Neural progenitor cell (in vitro differentiated cells): ENCODE results near the gene EXOG. TPM values are rescaled to one million over a fixed set of nuclear protein-coding genes. Genes with fewer than 3 reads are reported as not detected.

ENCODE experiments used
- DNase-seq: peaks from one replicate; pipeline ENCODE4 v3.0.0-alpha.2; 2016; ENCODE audit warnings: low spot score
- H2AFZ ChIP-seq: fragments of 200-600 bp; sonication (generic); replicated peaks from 2 replicates; pipeline ENCODE4 v1.6.1; 2016; ENCODE audit warnings: antibody characterized with exemption
- H3F3A ChIP-seq: fragments of 200-600 bp; sonication (generic); 2 replicates; pipeline ENCODE4 v1.6.1; 2016; ENCODE audit warnings: antibody characterized with exemption, low read depth
- H3K27ac ChIP-seq: fragments of 200-600 bp; sonication (generic); 2 replicates; pipeline ENCODE4 v1.5.1; 2016; ENCODE audit warnings: mild to moderate bottlenecking
- H3K27me3 ChIP-seq: fragments of 200-600 bp; sonication (generic); 2 replicates; pipeline ENCODE4 v1.6.1; 2016; ENCODE audit warnings: mild to moderate bottlenecking, moderate library complexity
- H3K36me3 ChIP-seq: fragments of 200-600 bp; sonication (generic); 2 replicates; pipeline ENCODE4 v1.5.1; 2016
- H3K4me1 ChIP-seq: fragments of 200-600 bp; sonication (generic); 2 replicates; pipeline ENCODE4 v1.6.1; 2016; ENCODE audit warnings: mixed run types
- H3K4me2 ChIP-seq: fragments of 200-600 bp; sonication (generic); 2 replicates; pipeline ENCODE4 v1.6.1; 2016
- H3K4me3 ChIP-seq: fragments of 200-600 bp; sonication (generic); 2 replicates; pipeline ENCODE4 v1.5.1; 2016
- H3K79me2 ChIP-seq: fragments of 200-600 bp; sonication (generic); 2 replicates; pipeline ENCODE4 v1.6.1; 2016; ENCODE audit warnings: low read depth
- H3K9ac ChIP-seq: fragments of 200-600 bp; sonication (generic); 2 replicates; pipeline ENCODE4 v1.6.1; 2016
- H3K9me3 ChIP-seq: fragments of 200-600 bp; sonication (generic); 2 replicates; pipeline ENCODE4 v1.5.1; 2016; ENCODE audit warnings: low read depth
- H4K20me1 ChIP-seq: fragments of 200-600 bp; sonication (generic); 2 replicates; pipeline ENCODE4 v1.6.1; 2016; ENCODE audit warnings: low read depth
- H3K27ac Mint-ChIP-seq: 3 replicates; pipeline ENCODE4 v1.8.0; 2021; ENCODE audit warnings: mixed read lengths
- H3K27me3 Mint-ChIP-seq: 2 replicates; pipeline ENCODE4 v1.8.0; 2022; ENCODE audit warnings: low read depth, mild to moderate bottlenecking, inconsistent platforms, moderate library complexity, mixed read lengths; ENCODE audit not compliant: insufficient read depth
- H3K36me3 Mint-ChIP-seq: 3 replicates; pipeline ENCODE4 v1.8.0; 2021; ENCODE audit warnings: mixed read lengths
- H3K4me1 Mint-ChIP-seq: 3 replicates; pipeline ENCODE4 v1.8.0; 2021; ENCODE audit warnings: mixed read lengths
- H3K4me3 Mint-ChIP-seq: 3 replicates; pipeline ENCODE4 v1.8.0; 2021; ENCODE audit warnings: mild to moderate bottlenecking, moderate library complexity, mixed read lengths
- H3K9me3 Mint-ChIP-seq: 3 replicates; pipeline ENCODE4 v1.8.0; 2020; ENCODE audit warnings: mixed read lengths
- EZH2 ChIP-seq: fragments of 200-600 bp; sonication (generic); IDR thresholded peaks from 2 replicates; pipeline ENCODE4 v1.6.1; 2017; ENCODE audit warnings: antibody characterized with exemption, mild to moderate bottlenecking, moderate library complexity
- EZH2phosphoT487 ChIP-seq: fragments of 200-600 bp; sonication (generic); IDR thresholded peaks from 2 replicates; pipeline ENCODE4 v1.6.1; 2017; ENCODE audit warnings: antibody characterized with exemption
- total RNA-seq: library from RNA; depleted of rRNA; stranded (reverse); fragments of >200 nt; gene quantifications from 2 replicates; pipeline ENCODE4 v1.2.3, GENCODE V29; 2015; ENCODE audit warnings: low replicate concordance
- TF ChIP-seq, protein P1 (sequence below): fragments of 200-600 bp; sonication (generic); IDR thresholded peaks from 2 replicates; pipeline ENCODE4 v1.5.1; 2017; ENCODE audit warnings: antibody characterized with exemption, mild to moderate bottlenecking

Gene EXOG
- total RNA-seq, 1 donor from 2014 or later, result 11.6 TPM

GRCh38 chr3:38528457-38528856 lies 32.3 kb downstream of the EXOG start:
- Histone ChIP-seq H3K36me3 (no peaks in the 10 kb centered on the region), H3K4me1 (peaks cover 6% of the 10 kb centered on the region), H3K4me2 (no peak overlapping the region), H3K9ac (no peak overlapping the region), H3K4me3 (no peak overlapping the region), H3K27ac (no peak overlapping the region), H2AFZ (no peak overlapping the region), H3K79me2 (no peaks in the 10 kb centered on the region), H3K27me3 (no peaks in the 10 kb centered on the region), H4K20me1 (no peaks in the 10 kb centered on the region), H3F3A (no peaks in the 10 kb centered on the region), H3K9me3 (no peaks in the 10 kb centered on the region)
- no peak for TF ChIP-seq EZH2
- TF ChIP-seq, protein P1, sequence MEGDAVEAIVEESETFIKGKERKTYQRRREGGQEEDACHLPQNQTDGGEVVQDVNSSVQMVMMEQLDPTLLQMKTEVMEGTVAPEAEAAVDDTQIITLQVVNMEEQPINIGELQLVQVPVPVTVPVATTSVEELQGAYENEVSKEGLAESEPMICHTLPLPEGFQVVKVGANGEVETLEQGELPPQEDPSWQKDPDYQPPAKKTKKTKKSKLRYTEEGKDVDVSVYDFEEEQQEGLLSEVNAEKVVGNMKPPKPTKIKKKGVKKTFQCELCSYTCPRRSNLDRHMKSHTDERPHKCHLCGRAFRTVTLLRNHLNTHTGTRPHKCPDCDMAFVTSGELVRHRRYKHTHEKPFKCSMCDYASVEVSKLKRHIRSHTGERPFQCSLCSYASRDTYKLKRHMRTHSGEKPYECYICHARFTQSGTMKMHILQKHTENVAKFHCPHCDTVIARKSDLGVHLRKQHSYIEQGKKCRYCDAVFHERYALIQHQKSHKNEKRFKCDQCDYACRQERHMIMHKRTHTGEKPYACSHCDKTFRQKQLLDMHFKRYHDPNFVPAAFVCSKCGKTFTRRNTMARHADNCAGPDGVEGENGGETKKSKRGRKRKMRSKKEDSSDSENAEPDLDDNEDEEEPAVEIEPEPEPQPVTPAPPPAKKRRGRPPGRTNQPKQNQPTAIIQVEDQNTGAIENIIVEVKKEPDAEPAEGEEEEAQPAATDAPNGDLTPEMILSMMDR, result peak; percentile 52
- peak; percentile 70 for DNase-seq
- H3K9me3 Mint-ChIP-seq, result no peaks in the 10 kb centered on the region
- H3K4me1 Mint-ChIP-seq, result peaks cover 5% of the 10 kb centered on the region
- H3K36me3 Mint-ChIP-seq, result peaks cover 28% of the 10 kb centered on the region
- H3K27me3 Mint-ChIP-seq, result peaks cover 2% of the 10 kb centered on the region
- H3K4me3 Mint-ChIP-seq, result no peak overlapping the region
- H3K27ac Mint-ChIP-seq, result no peak overlapping the region

- peaks cover 14% of the 10 kb centered on the region for H3K9me3 Mint-ChIP-seq
- H3K27me3 ChIP-seq, result no peaks in the 10 kb centered on the region
- TF ChIP-seq EZH2phosphoT487, result no peak
- TF ChIP-seq, protein P1, result no peak
- TF ChIP-seq EZH2, result no peak
Measured at GRCh38 chr3:38532529-38532928, 36.4 kb downstream of the EXOG start.

GRCh38 chr3:38533285-38533976 lies 37.3 kb downstream of the EXOG start:
- Histone ChIP-seq H4K20me1 (no peaks in the 10 kb centered on the region), H3K27ac (no peak overlapping the region), H3K4me1 (peaks cover 6% of the 10 kb centered on the region), H3K4me3 (no peak overlapping the region), H3K4me2 (no peak overlapping the region), H2AFZ (no peak overlapping the region), H3F3A (no peaks in the 10 kb centered on the region), H3K27me3 (no peaks in the 10 kb centered on the region), H3K9me3 (no peaks in the 10 kb centered on the region), H3K79me2 (no peaks in the 10 kb centered on the region), H3K9ac (no peak overlapping the region), H3K36me3 (no peaks in the 10 kb centered on the region)
- Mint-ChIP-seq H3K27me3 (peaks cover 7% of the 10 kb centered on the region), H3K4me1 (peaks cover 5% of the 10 kb centered on the region), H3K4me3 (no peak overlapping the region), H3K36me3 (peaks cover 21% of the 10 kb centered on the region), H3K27ac (no peak overlapping the region), H3K9me3 (peaks cover 14% of the 10 kb centered on the region)
- no peak for TF ChIP-seq EZH2phosphoT487
- no peak for TF ChIP-seq EZH2
- TF ChIP-seq, protein P1, result no peak
- no peak for DNase-seq

More at GRCh38 chr3:38532529-38532928, 36.4 kb downstream of the EXOG start:
- Histone ChIP-seq H3K9me3 (no peaks in the 10 kb centered on the region), H3K4me2 (no peak overlapping the region), H4K20me1 (no peaks in the 10 kb centered on the region), H3K79me2 (no peaks in the 10 kb centered on the region), H3F3A (no peaks in the 10 kb centered on the region), H3K4me1 (peaks cover 6% of the 10 kb centered on the region), H3K9ac (no peak overlapping the region), H3K36me3 (no peaks in the 10 kb centered on the region), H3K27ac (no peak overlapping the region), H2AFZ (no peak overlapping the region), H3K4me3 (no peak overlapping the region)
- DNase-seq, result no peak
- peaks cover 5% of the 10 kb centered on the region for H3K27me3 Mint-ChIP-seq
- H3K4me1 Mint-ChIP-seq, result peaks cover 5% of the 10 kb centered on the region
- no peak overlapping the region for H3K4me3 Mint-ChIP-seq
- H3K36me3 Mint-ChIP-seq, result peaks cover 24% of the 10 kb centered on the region
- H3K27ac Mint-ChIP-seq, result no peak overlapping the region
